ENCODE measurements around the gene FAM20C. TPM values are rescaled to one million over a fixed set of nuclear protein-coding genes. Genes with fewer than 3 reads are reported as not detected.
"Not testable (repeated sequence)": the region's sequence is repeated elsewhere in the genome, so short reads cannot be mapped to it uniquely, and the experiment has no call there.

The FAM20C gene
- total and polyA plus RNA-seq, 7 donors, result 15.6 to 47.6 (median 28.1) TPM

GRCh38 chr7:240887-241421 lies 48.6 kb downstream of the FAM20C start:
- intact Hi-C loops (cut with DNase I), result no loop called here
- DNase-seq, result no peak
- ATAC-seq, result peak; percentile 23 to 49 (median 39)
- no peak for TF ChIP-seq CTCF (IDR thresholded peaks at IDR 0.05)
- Histone ChIP-seq H3K36me3 (ENCODE audit: insufficient read depth in 1 of 2, low read depth in 1 of 2) (peaks cover 0 to 6% of the 10 kb centered on the region in 2 donors), H3K4me1 (peaks cover 17% of the 10 kb centered on the region), H3K27ac (no peak overlapping the region), H3K27me3 (ENCODE audit: insufficient read depth in 3 of 3, low read length in 2 of 3) (no peaks in the 10 kb centered on the region), H3K4me3 (no peak overlapping the region), H3K9me3 (no peaks in the 10 kb centered on the region)
- WGBS, 3 donors, result 35 to 48% (median 43%) methylated on average over 16 of the region's 16 CpGs

GRCh38 chr7:241513-241912 lies 49.1 kb downstream of the FAM20C start:
- no peak overlapping the region for H3K27ac ChIP-seq
- no peak for TF ChIP-seq CTCF (IDR thresholded peaks at IDR 0.05)
- ATAC-seq (peak in 1 of 4 donors; percentile 7), DNase-seq (no peak)
- intact Hi-C loops (cut with DNase I), result no loop called here
- H3K9me3 ChIP-seq, result no peaks in the 10 kb centered on the region
- peaks cover 12% of the 10 kb centered on the region for H3K4me1 ChIP-seq
- H3K4me3 ChIP-seq, result no peak overlapping the region
- H3K27me3 ChIP-seq (ENCODE audit: insufficient read depth in 3 of 3, low read length in 2 of 3), result no peaks in the 10 kb centered on the region
- H3K36me3 ChIP-seq (ENCODE audit: insufficient read depth in 1 of 2, low read depth in 1 of 2), result peaks cover 0 to 7% of the 10 kb centered on the region in 2 donors
- 92 to 95% (median 94%) methylated on average over 13 of the region's 13 CpGs for WGBS, 3 donors

GRCh38 chr7:242826-243579 lies 50.6 kb downstream of the FAM20C start:
- Histone ChIP-seq H3K36me3 (ENCODE audit: insufficient read depth in 1 of 2, low read depth in 1 of 2) (peaks cover 0 to 21% of the 10 kb centered on the region in 2 donors), H3K4me1 (peaks cover 12% of the 10 kb centered on the region)
- H3K9me3 ChIP-seq; H3K4me3 ChIP-seq; DNase-seq; H3K27me3 ChIP-seq (ENCODE audit: insufficient read depth in 3 of 3, low read length in 2 of 3); intact Hi-C loops (cut with DNase I); ATAC-seq; H3K27ac ChIP-seq: not testable (repeated sequence)
- whole genome bisulfite sequencing, 3 donors, result 69 to 95% (median 90%) methylated on average over 5 to 10 of the region's 21 CpGs

- Histone ChIP-seq H3K4me1 (peaks cover 12% of the 10 kb centered on the region), H3K36me3 (ENCODE audit: insufficient read depth in 1 of 2, low read depth in 1 of 2) (peaks cover 0 to 24% of the 10 kb centered on the region in 2 donors)
- H3K27ac ChIP-seq; ATAC-seq; intact Hi-C loops (cut with DNase I); DNase-seq; H3K27me3 ChIP-seq (ENCODE audit: insufficient read depth in 3 of 3, low read length in 2 of 3); H3K4me3 ChIP-seq; H3K9me3 ChIP-seq: not testable (repeated sequence)
- 92 to 97% (median 96%) methylated on average over 5 to 6 of the region's 10 CpGs for WGBS, 3 donors
Measured at GRCh38 chr7:243580-243978, 51.2 kb downstream of the FAM20C start.

- Histone ChIP-seq H3K4me1 (peaks cover 12% of the 10 kb centered on the region), H3K4me3 (no peak overlapping the region), H3K9me3 (no peaks in the 10 kb centered on the region), H3K27me3 (ENCODE audit: insufficient read depth in 3 of 3, low read length in 2 of 3) (no peaks in the 10 kb centered on the region), H3K27ac (no peak overlapping the region), H3K36me3 (ENCODE audit: insufficient read depth in 1 of 2, low read depth in 1 of 2) (peaks cover 0 to 38% of the 10 kb centered on the region in 2 donors)
- DNase-seq, result no peak
- TF ChIP-seq CTCF (IDR thresholded peaks at IDR 0.05), result no peak
- intact Hi-C loops (cut with DNase I), result no loop called here
- WGBS, 3 donors, result 82 to 92% (median 84%) methylated on average over 22 of the region's 22 CpGs
- ATAC-seq, result no peak
Measured at GRCh38 chr7:244974-245373, 52.6 kb downstream of the FAM20C start.

All from psoas muscle (tissue), 8 donors.